GM19324 (cell line): ENCODE measurements around the gene IRX6.

ENCODE experiments used
- ATAC-seq: cut with Tn5 transposase; IDR thresholded peaks from one replicate; pipeline ENCODE4 v1.9.1; 2021; ENCODE audit warnings: mild to moderate bottlenecking, moderate library complexity; ENCODE audit not compliant: unreplicated experiment, low FRiP score

IRX6 gene

GRCh38 chr16:55323637-55324271 is at the start of gene IRX6:
Gene IRX6, plus strand, starts transcription at chr16:55324203. Its CDS starts 889 bp downstream, at chr16:55325092.
- ATAC-seq = no peak

DNA sequence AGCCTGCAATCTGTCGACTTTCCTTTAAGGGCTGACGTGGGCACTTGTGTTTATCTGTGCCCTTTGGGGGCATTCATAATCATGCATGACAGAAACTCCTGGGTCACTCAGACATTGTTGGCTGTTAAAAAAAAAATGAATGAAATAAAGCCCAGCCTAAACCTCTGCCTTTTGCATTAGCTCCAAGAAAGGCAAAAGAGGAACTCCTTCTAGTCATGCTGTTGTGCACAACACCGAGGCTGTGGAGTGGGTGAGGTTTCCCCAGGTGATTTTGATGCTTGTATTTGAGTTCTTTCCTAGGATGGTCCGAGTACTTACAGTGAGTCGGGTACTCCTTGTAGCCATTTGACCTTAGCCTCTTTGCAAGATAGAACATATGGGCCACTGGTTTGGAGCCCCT is 49.6 kb upstream of the IRX6 start:
- no peak for ATAC-seq

- ATAC-seq = no peak
These were observed 48.8 kb upstream of the IRX6 start for GRCh38 chr16:55275167-55275566.

GRCh38 chr16:55275869-55276268 is 48.1 kb upstream of the IRX6 start:
- ATAC-seq = no peak

GRCh38 chr16:55277536-55277935 is 46.5 kb upstream of the IRX6 start:
- ATAC-seq = no peak

DNA sequence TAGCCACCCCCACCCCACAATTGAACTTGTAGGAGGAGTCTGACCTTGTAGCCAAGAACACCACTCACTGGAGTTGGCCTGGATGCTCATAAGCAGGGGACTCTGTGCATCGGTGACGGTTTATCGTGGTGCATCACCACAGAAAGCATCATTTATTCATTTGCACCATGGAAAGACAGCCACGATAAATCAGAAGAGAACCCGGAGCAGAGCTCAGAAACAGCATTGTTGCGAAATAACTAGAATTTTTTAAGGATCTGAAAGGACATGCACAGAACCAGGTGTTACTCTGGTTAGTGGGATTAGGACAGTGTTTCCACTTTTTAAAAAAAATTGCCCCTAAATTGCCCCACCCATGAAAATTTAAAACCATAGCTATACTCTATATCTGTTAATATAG is 44.4 kb upstream of the IRX6 start:
- no peak for ATAC-seq

DNA sequence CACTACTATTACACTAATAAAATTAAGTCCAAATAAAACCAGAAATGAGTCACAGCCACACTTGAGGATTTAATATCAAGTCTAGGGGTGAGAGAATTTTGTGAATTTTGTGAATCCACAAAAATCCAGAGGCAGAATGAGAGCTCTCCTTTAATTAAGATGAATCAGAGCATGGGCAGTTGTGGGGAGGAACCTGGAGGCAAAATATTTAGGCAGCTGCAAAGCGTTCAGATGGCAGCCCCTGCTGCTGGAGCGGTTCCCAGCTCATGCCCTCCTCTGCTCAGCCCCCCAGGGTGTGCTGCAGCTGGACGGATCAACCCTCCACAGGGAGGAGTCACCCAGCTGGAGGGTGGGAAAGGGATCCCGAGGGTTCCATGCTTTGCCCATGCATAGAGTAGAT is 43.4 kb upstream of the IRX6 start:
- no peak for ATAC-seq

- ATAC-seq = no peak
These were observed 41.6 kb upstream of the IRX6 start for GRCh38 chr16:55282441-55282840.

- ATAC-seq = no peak
These were observed 39.9 kb upstream of the IRX6 start for GRCh38 chr16:55283812-55284717.

DNA sequence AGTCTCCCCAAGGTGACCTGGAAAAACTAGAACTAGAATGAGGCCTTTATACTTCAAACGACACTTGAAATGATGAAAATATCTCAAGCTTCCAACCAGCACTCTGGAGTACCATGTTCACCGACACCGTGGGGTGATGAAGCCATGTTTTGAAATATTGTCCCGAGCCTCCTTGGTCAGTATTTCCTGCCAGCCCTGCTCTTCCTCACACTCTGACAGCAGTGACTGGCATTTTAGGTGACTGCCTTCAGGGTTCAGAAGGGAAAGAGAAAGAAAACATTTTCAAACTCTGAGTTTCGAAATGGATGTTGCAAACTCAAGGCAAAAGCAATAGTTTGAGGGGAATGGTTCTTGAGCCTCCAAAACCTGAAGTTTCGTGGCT is 39.3 kb upstream of the IRX6 start:
- peak; percentile 62 for ATAC-seq

DNA sequence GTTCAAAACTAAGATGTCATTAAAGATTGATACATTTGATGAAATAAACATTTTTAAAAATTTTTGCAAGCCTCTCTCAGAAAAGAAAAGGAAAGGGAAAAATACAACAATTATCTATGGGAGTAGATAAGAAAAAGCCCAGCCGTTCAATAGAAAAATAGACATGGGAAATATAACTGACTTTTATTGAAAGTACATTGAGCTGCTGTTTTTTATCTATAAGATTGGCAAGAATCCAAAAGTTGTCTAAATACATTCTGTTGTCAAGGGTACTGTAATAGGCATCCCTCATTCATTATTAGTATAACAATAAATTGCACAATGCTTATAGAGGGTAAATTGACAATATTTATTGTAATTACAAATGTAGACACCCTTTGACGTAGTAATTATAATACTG is 38.4 kb upstream of the IRX6 start:
- ATAC-seq = no peak

DNA sequence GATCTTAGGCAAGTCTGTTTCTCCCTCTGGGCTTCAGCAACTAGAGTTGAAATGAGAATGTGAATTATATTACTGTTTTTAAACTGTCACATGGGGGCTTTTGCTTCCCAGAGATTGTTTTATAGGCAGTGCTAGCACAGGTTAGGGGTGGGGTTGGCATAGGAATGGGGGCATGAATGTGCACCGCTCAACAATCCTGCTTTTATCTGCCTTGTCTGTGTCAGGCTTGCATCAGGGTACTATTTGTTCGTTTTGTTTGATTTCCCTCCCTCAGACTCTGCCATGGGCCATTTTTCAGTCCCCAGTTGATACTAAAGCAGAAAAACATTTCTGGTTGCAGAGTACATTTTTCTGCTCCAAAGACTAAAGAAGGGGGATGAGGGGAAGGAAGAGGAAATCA is 34.6 kb upstream of the IRX6 start:
- ATAC-seq = no peak

- ATAC-seq = no peak
These were observed 32.2 kb upstream of the IRX6 start for GRCh38 chr16:55291847-55292246.

DNA sequence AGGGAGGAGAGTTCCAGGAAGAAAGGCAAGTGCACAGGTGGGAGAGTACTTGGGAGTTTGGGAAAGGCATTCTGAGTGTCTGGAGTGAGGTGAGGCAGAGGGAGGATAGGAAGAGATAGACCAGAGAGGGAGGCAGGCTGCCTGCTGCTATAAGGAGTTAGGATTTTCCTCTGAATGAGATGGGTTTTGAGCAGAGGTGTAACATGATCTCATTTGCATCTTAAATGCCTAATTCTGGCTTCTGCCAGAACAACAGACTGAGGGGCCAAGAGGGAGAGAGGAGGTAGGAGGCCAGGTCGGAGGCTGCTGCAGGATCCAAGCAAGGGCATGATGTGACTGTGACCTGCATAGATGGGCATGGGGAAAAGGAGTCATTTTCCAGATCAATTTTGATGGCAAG is 31.5 kb upstream of the IRX6 start:
- ATAC-seq = no peak

DNA sequence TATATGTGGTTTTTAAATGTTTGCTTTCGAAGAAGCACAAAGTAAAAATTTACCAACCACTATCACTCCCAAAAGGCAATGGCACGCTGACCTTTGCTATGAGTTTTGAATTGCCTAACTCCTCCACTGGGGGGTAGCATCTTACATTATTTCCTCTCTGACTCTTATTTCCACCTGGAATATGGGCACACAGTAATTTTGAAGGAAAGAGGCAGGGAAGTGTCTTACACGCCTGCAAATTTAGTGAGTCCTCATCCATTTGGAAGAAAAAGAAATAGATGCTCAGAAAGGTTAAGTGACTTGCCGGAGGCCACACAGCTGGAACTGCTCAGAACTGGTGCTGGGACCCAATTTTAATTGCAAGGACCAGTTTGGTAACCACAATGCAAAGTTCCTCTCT is 29.9 kb upstream of the IRX6 start:
- no peak for ATAC-seq

DNA sequence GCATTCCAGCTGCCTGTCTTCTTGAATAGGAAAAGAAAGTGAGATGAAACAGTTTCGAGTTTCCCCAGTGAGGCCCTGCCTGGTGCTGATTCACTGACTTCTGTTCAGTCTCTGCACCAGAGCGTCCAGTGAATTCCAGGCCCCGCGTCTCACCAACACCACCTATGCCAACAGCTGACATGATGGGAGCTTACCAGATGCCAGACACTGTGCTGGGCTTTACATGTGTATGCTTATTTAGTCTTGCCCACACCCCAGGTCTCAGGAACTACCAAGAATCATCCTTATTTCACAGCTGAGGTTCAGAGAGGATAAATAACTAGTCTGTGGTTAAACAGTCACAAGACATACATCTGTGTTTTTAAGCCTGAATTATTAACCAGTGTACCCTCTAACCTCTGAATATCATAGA is 29.1 kb upstream of the IRX6 start:
- no peak for ATAC-seq

DNA sequence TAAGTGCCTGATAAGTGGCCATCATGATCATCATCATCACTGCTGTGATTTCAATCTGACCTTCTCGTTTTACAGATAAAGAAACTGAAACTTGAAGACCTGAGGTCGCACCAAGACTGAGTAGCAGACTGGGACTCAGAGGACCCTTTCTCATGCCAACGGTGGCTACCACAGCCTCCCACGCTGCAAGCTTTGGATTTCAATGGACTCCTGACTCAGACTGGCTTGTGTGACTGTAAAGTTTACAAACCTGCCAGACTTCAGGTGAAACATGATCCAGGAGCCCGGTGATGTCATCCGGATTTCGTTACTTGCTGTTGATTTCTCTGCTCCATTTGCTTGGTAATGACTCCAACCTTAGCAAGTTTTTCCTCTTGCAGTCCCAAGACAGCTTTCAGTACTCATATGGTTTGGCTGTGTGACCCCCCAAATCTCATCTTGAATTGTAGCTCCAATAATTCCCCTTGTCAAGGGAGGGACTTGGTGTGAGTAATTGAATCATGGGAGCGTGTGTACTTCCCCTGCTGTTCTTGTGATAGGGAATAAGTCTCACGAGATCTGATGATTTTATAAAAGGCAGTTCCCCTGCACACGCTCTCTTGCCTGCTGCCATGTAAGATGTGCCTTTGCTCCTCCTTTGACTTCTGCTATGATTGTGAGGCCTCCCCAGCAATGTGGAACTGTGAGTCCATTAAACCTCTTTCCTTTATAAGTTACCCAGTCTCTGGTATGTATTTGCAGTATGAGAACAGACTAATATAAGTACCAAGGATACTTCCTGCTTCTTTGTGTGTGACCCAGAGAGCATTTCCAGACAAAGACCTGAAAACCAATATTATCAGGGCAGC is 26.7 kb upstream of the IRX6 start:
- no peak for ATAC-seq

GRCh38 chr16:55297910-55298479 is 26.0 kb upstream of the IRX6 start:
- no peak for ATAC-seq

DNA sequence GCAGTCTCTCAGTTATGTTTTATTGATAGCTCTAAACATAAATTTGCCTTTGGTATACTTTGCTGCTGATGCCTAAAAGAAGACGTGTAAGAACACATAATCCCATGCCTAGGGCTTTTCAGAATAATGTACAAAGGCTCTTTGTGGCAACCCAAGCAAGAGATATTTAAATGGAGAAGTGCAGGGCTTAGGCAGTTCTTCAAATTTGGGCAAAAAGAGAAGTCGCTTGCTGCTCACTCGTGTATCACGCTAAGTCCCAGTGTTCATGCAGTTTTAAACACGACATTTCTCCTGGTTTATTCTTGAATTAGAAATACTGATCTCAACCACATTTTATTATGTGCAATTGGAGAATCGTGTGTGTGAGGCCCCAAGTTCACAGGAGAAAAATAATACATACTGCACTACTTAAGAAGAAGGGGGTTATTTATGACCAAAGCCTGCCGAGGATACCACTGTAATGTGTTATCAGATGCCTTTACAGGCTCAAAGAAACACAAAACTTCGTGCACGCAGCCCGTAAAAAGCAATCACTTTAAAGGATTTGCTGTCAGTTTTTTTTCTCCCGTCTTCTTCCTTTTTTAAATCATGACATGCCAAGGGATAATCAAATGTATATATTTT is 22.5 kb upstream of the IRX6 start:
- no peak for ATAC-seq

GRCh38 chr16:55302635-55303034 is 21.4 kb upstream of the IRX6 start:
- ATAC-seq = no peak
